Motor neuron (in vitro differentiated cells): ENCODE data around the gene CLSTN2. TPM values are rescaled to one million over a fixed set of nuclear protein-coding genes. Genes with fewer than 3 reads are reported as not detected.

Source experiments
- ATAC-seq, 8 experiments: fragments of 200-7000 bp; cut with Tn5 transposase; replicated peaks in 6 of 8; 2 replicates each; pipeline ENCODE4 v1.8.0; 2021; ENCODE audit warnings: mild to moderate bottlenecking in 8 of 8, moderate library complexity in 8 of 8
- H3K27ac ChIP-seq, 2 donors: fragments of 250-450 bp; sonication (Bioruptor Pico); 2 replicates each; pipeline ENCODE4 v1.9.0; 2021; ENCODE audit warnings: antibody characterized with exemption in 2 of 2, mild to moderate bottlenecking in 2 of 2, moderate library complexity in 1 of 2
- H3K4me1 ChIP-seq, 2 donors: fragments of 250-450 bp; sonication (Bioruptor Pico); replicated peaks in 1 of 2; 2 replicates each; pipeline ENCODE4 v1.6.1; 2021; ENCODE audit warnings: antibody characterized with exemption in 2 of 2, mild to moderate bottlenecking in 2 of 2, moderate library complexity in 1 of 2
- H3K4me3 ChIP-seq, 5 donors: fragments of 250-450 bp; sonication (Bioruptor Pico); 2 replicates each; pipeline ENCODE4 v1.9.0; 2021; ENCODE audit warnings: antibody characterized with exemption in 5 of 5, mild to moderate bottlenecking in 5 of 5, moderate library complexity in 4 of 5
- WGBS, 10 experiments: fragments of 450-650 bp; shearing (Covaris generic); methylation state at CpG; one replicate each; pipeline ENCODE4 v1.0.0; 2022; 5-methylcytosine and 5-hydroxymethylcytosine counted together
- in situ Hi-C, 9 experiments: fragments of 400-800 bp; cut with MboI; loops; one replicate each; pipeline ENCODE4 v1.15.0; 2021; ENCODE audit warnings: low sequenced_read_pairs in 9 of 9, low pct_unique_long_range_greater_than_20kb in 2 of 9; ENCODE audit not compliant: unreplicated experiment in 9 of 9
- total RNA-seq, 8 experiments: library from RNA; unstranded; fragments of 300-600 nt; gene quantifications; 2 replicates each; pipeline versions ENCODE4 v1.2.3 to v1.2.4, GENCODE V29; 2022

Gene CLSTN2
- total RNA-seq, 8 experiments from 2014 or later: 1.2 to 125 (median 27.9) TPM

GRCh38 chr3:139948898-139949297 lies 13.9 kb downstream of the CLSTN2 start:
- peak in 3 of 8 experiments; percentile 23 to 75 (median 74) for ATAC-seq
- Histone ChIP-seq H3K4me3 (no peak overlapping the region), H3K4me1 (peaks cover 15 to 27% of the 10 kb centered on the region in 2 donors), H3K27ac (no peak overlapping the region)
- in situ Hi-C loops: loop anchor here in 2 of 9 experiments (25.0 kb wide), 2 partner anchors 512 to 913 kb away; no protein-coding TSS in a partner anchor
- WGBS, 10 experiments: 35 to 100% (median 81%) methylated on average over 1 to 4 of the region's 6 CpGs; no CpG with 5 or more reads in 3 of the 10 experiments

GRCh38 chr3:139953131-139953910 lies 18.3 kb downstream of the CLSTN2 start:
- no CpG with 5 or more reads among the region's 2 CpGs for WGBS, 10 experiments
- Histone ChIP-seq H3K4me1 (peaks cover 5 to 14% of the 10 kb centered on the region in 2 donors), H3K27ac (no peak overlapping the region), H3K4me3 (no peak overlapping the region)
- in situ Hi-C loops: no loop called here
- ATAC-seq: peak in 1 of 8 experiments; percentile 32

GRCh38 chr3:139954146-139954860 lies 19.3 kb downstream of the CLSTN2 start:
- Histone ChIP-seq H3K4me3 (no peak overlapping the region), H3K4me1 (peaks cover 5 to 12% of the 10 kb centered on the region in 2 donors), H3K27ac (no peak overlapping the region)
- no peak for ATAC-seq
- in situ Hi-C loops: no loop called here
- WGBS, 10 experiments: 22 to 100% (median 87%) methylated on average over 1 to 3 of the region's 3 CpGs; no CpG with 5 or more reads in 6 of the 10 experiments

- 0 to 73% (median 11%) methylated on average over 1 to 4 of the region's 4 CpGs; no CpG with 5 or more reads in 5 of the 10 experiments for WGBS, 10 experiments
- Histone ChIP-seq H3K4me3 (no peak overlapping the region), H3K4me1 (peaks cover 5 to 12% of the 10 kb centered on the region in 2 donors), H3K27ac (no peak overlapping the region)
- in situ Hi-C loops: no loop called here
- peak in 5 of 8 experiments; percentile 44 to 76 (median 56) for ATAC-seq
Observed at GRCh38 chr3:139957844-139958243, 22.9 kb downstream of the CLSTN2 start.

- WGBS, 10 experiments: 17 to 100% (median 88%) methylated on average over 1 of the region's 1 CpG; no CpG with 5 or more reads in 5 of the 10 experiments
- in situ Hi-C loops: no loop called here
Observed at GRCh38 chr3:139969386-139969785, 34.4 kb downstream of the CLSTN2 start.

GRCh38 chr3:139970526-139970925 lies 35.5 kb downstream of the CLSTN2 start:
- in situ Hi-C loops: no loop called here
- peak in 1 of 8 experiments; percentile 16 for ATAC-seq
- peaks cover 0 to 4% of the 10 kb centered on the region in 2 donors for H3K4me1 ChIP-seq
- WGBS, 10 experiments: 30 to 86% (median 59%) methylated on average over 1 to 5 of the region's 5 CpGs; no CpG with 5 or more reads in 5 of the 10 experiments
- H3K27ac ChIP-seq: no peak overlapping the region
- no peak overlapping the region for H3K4me3 ChIP-seq

More at GRCh38 chr3:139969386-139969785, 34.4 kb downstream of the CLSTN2 start:
- H3K27ac ChIP-seq: no peak overlapping the region
- no peak for ATAC-seq
- no peaks in the 10 kb centered on the region for H3K4me1 ChIP-seq
- no peak overlapping the region for H3K4me3 ChIP-seq

- 40 to 100% (median 81%) methylated on average over 1 of the region's 2 CpGs; no CpG with 5 or more reads in 6 of the 10 experiments for WGBS, 10 experiments
- in situ Hi-C loops: no loop called here
- Histone ChIP-seq H3K27ac (no peak overlapping the region), H3K4me1 (peaks cover 0 to 9% of the 10 kb centered on the region in 2 donors), H3K4me3 (no peak overlapping the region)
- peak in 1 of 8 experiments; percentile 17 for ATAC-seq
Observed at GRCh38 chr3:139974809-139975425, 39.9 kb downstream of the CLSTN2 start.

- in situ Hi-C loops: no loop called here
- Histone ChIP-seq H3K27ac (no peak overlapping the region), H3K4me1 (peaks cover 0 to 9% of the 10 kb centered on the region in 2 donors), H3K4me3 (no peak overlapping the region)
- peak; percentile 30 to 96 (median 65) for ATAC-seq
- 6 to 100% (median 71%) methylated on average over 1 to 3 of the region's 5 CpGs; no CpG with 5 or more reads in 4 of the 10 experiments for WGBS, 10 experiments
Observed at GRCh38 chr3:139975594-139976365, 40.8 kb downstream of the CLSTN2 start.

GRCh38 chr3:139978966-139979365 lies 44.0 kb downstream of the CLSTN2 start:
- Histone ChIP-seq H3K4me3 (no peak overlapping the region), H3K27ac (no peak overlapping the region), H3K4me1 (peaks cover 3 to 9% of the 10 kb centered on the region in 2 donors)
- WGBS, 10 experiments: 50 to 100% (median 94%) methylated on average over 1 to 4 of the region's 4 CpGs; no CpG with 5 or more reads in 2 of the 10 experiments
- in situ Hi-C loops: no loop called here
- no peak for ATAC-seq

- WGBS, 10 experiments: 0 to 100% (median 57%) methylated on average over 1 of the region's 1 CpG; no CpG with 5 or more reads in 1 of the 10 experiments
- in situ Hi-C loops: no loop called here
- Histone ChIP-seq H3K4me1 (peaks cover 3 to 9% of the 10 kb centered on the region in 2 donors), H3K4me3 (no peak overlapping the region), H3K27ac (no peak overlapping the region)
- ATAC-seq: no peak
Observed at GRCh38 chr3:139979991-139980390, 45.0 kb downstream of the CLSTN2 start.

- peaks cover 7 to 9% of the 10 kb centered on the region in 2 donors for H3K4me1 ChIP-seq
- in situ Hi-C loops: no loop called here
- WGBS, 10 experiments: 0 to 100% (median 43%) methylated on average over 1 of the region's 1 CpG; no CpG with 5 or more reads in 3 of the 10 experiments
- no peak overlapping the region for H3K27ac ChIP-seq
- H3K4me3 ChIP-seq: no peak overlapping the region
- peak in 3 of 8 experiments; percentile 43 to 59 (median 47) for ATAC-seq
Observed at GRCh38 chr3:139982404-139982803, 47.4 kb downstream of the CLSTN2 start.

GRCh38 chr3:139985576-139985975 lies 50.6 kb downstream of the CLSTN2 start:
- Histone ChIP-seq H3K4me3 (no peak overlapping the region), H3K4me1 (peaks cover 9 to 13% of the 10 kb centered on the region in 2 donors), H3K27ac (no peak overlapping the region)
- WGBS, 10 experiments: 0 to 86% (median 55%) methylated on average over 1 to 3 of the region's 3 CpGs
- in situ Hi-C loops: no loop called here
- peak in 4 of 8 experiments; percentile 72 to 94 (median 78) for ATAC-seq
